ENCODE data around the gene PZP.
A peak's percentile ranks its signal among the peaks of the same experiment; 100 is the strongest.
"Not testable (repeated sequence)": the region's sequence is repeated elsewhere in the genome, so short reads cannot be mapped to it uniquely, and the experiment has no call there.

The PZP gene

DNA sequence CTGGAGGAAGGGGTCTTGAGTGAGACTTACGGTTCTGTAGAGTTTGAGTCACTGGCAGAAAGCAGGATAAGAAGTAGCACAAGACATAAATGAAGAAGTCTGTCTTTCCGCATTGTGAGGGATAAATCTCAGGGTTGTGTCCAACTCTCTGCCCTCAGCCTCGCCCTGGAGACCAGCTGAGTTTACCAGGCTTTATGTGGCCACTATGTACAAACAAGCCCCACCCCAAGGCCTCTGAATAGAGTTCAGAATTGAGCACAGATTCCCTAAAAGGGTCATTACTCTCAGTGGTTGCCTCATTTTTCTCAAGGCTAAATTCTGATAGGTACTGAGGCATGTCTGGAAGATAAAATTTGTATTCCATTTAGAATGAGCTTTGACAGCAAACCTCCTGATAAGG is at the start of gene PZP:
Gene PZP, minus strand, starts transcription at position 167 of the 400 bp plus-strand sequence. Its CDS starts 54 bp downstream, at position 113.
- peak within 1 kb of the TSS; percentile 23 for H3K27ac Mint-ChIP-seq
- no peaks in the 10 kb centered on the region for H3K36me3 Mint-ChIP-seq (ENCODE audit: low read depth)
- peaks cover 4% of the 10 kb centered on the region for H3K9me3 Mint-ChIP-seq
- no peaks in the 10 kb centered on the region for H3K27me3 Mint-ChIP-seq
- no peak within 1 kb of the TSS for H3K4me3 Mint-ChIP-seq
- H3K4me1 Mint-ChIP-seq (ENCODE audit: low read depth) = no peaks in the 10 kb centered on the region

DNA sequence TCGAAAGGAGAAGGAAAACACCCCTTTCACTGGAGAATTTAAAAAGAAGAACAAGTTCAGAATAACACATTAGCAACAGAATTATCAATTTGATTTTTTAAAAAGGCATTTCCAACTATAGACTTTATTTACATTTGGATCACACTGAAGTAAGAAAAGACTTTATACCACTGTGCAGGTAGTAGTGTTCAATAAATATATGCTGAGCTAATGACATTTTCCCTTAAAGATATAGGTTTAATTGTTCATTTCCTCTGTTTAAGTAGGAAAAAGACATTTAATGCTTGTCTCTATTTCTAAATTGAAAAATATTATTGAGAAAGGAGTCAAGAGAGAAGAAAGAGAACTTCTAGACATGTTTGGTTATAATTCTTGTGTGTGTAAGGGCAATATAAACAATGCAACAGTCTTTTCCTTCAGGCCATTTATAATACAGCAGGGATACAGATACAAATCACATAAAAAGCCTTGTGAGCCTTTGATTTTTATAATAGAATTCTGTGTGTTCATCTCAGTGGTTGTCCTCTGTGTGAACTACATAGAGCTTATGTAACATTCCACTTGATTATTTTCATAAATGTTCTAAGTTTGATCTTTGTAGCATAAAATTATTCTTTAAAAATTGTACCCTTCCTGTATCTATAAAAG is 48.7 kb upstream of the PZP start:
- H3K27me3 Mint-ChIP-seq = no peaks in the 10 kb centered on the region
- no peak overlapping the region for H3K27ac Mint-ChIP-seq
- peaks cover 5% of the 10 kb centered on the region for H3K4me1 Mint-ChIP-seq (ENCODE audit: low read depth)
- H3K36me3 Mint-ChIP-seq (ENCODE audit: low read depth) = no peaks in the 10 kb centered on the region
- H3K4me3 Mint-ChIP-seq = no peak overlapping the region
- no peaks in the 10 kb centered on the region for H3K9me3 Mint-ChIP-seq

- Mint-ChIP-seq H3K36me3 (ENCODE audit: low read depth) (no peaks in the 10 kb centered on the region), H3K9me3 (no peaks in the 10 kb centered on the region), H3K4me3 (no peak overlapping the region), H3K27me3 (no peaks in the 10 kb centered on the region), H3K4me1 (ENCODE audit: low read depth) (peaks cover 5% of the 10 kb centered on the region), H3K27ac (no peak overlapping the region)
Observed at GRCh38 chr12:9256341-9256740, 48.1 kb upstream of the PZP start.

GRCh38 chr12:9255837-9256236 is 47.6 kb upstream of the PZP start:
- no peaks in the 10 kb centered on the region for H3K9me3 Mint-ChIP-seq
- no peaks in the 10 kb centered on the region for H3K27me3 Mint-ChIP-seq
- H3K4me1 Mint-ChIP-seq (ENCODE audit: low read depth) = peaks cover 5% of the 10 kb centered on the region
- H3K27ac Mint-ChIP-seq = no peak overlapping the region
- no peaks in the 10 kb centered on the region for H3K36me3 Mint-ChIP-seq (ENCODE audit: low read depth)
- H3K4me3 Mint-ChIP-seq = no peak overlapping the region

DNA sequence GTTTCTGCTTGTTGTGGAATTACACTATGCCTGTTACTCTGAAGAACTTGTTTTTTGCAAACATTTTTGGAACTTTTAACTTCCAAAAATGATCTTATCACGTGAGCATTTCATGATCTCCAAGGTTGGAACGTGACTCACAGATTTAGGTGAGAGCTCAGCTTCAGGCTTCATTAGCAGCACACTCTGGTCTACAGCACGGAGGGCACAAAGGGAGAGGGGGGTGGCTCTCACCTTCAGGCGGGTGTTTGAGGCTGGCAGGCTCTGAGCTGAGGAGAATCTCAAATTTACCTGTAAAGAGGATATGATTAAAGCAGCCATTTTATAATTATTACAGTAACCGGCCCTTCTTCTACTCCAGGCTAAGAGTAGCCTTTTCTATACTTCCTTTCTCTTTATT is 45.3 kb upstream of the PZP start:
- no peak overlapping the region for H3K4me3 Mint-ChIP-seq
- peaks cover 2% of the 10 kb centered on the region for H3K4me1 Mint-ChIP-seq (ENCODE audit: low read depth)
- H3K27me3 Mint-ChIP-seq = peaks cover 14% of the 10 kb centered on the region
- H3K9me3 Mint-ChIP-seq = peaks cover 8% of the 10 kb centered on the region
- H3K36me3 Mint-ChIP-seq (ENCODE audit: low read depth) = peaks cover 5% of the 10 kb centered on the region
- H3K27ac Mint-ChIP-seq = no peak overlapping the region

DNA sequence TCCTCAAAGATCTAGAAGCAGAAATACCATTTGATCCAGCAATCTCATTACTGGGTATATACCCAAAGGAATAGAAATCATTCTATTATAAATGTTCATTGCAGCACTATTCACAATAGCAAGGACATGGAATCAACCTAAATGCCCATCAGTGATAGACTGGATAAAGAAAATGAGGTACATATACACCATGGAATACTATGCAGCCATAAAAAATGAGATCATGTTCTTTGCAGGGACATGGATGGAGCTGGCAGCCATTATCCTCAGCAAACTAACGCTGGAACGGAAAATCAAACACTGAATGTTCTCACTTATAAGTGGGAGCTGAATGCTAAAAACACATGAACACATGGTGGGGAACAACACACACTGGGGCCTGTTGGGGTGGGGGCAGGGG is 44.6 kb upstream of the PZP start:
- H3K4me1 Mint-ChIP-seq (ENCODE audit: low read depth); H3K4me3 Mint-ChIP-seq; H3K9me3 Mint-ChIP-seq; H3K36me3 Mint-ChIP-seq (ENCODE audit: low read depth); H3K27ac Mint-ChIP-seq: not testable (repeated sequence)
- H3K27me3 Mint-ChIP-seq = peaks cover 17% of the 10 kb centered on the region

DNA sequence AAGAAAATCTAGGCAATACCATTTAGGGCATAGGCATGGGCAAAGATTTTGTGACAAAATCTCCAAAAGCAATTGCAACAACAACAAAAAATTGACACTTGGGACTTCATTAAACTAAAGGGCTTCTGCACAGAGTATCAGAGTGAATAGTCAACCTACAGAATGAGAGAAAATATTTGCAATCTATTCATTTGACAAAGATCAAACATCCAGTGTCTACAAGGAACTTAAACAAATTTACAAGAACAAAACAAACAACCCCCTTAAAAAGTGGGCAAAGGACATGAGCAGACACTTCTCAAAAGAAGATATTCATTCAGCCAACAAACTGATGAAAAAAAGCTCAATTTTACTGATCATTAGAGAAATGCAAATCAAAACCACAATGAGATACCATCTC is 44.1 kb upstream of the PZP start:
- Mint-ChIP-seq H3K27me3 (peaks cover 17% of the 10 kb centered on the region), H3K4me1 (ENCODE audit: low read depth) (peaks cover 12% of the 10 kb centered on the region), H3K4me3 (no peak overlapping the region), H3K27ac (no peak overlapping the region), H3K9me3 (peaks cover 8% of the 10 kb centered on the region), H3K36me3 (ENCODE audit: low read depth) (peaks cover 5% of the 10 kb centered on the region)

DNA sequence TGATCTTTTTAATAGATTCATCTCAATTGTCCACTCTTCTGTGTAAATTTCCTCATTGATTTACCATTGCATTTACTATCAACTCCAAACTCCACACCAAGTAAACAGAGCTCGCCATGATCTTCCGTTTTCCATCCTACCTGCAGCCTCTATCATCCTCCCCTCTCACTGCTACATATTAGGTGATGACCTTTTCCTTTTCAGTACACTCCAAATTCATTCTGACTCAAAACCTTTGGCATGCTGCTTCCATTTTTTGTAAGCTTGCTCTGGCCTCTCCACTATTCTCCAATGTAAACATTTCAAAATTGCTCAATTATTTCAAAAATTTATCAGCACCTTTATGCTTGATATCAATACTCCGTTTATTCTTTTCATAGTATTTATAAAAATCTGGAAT is 40.2 kb upstream of the PZP start:
- Mint-ChIP-seq H3K9me3 (peaks cover 8% of the 10 kb centered on the region), H3K27ac (no peak overlapping the region), H3K4me3 (no peak overlapping the region), H3K4me1 (ENCODE audit: low read depth) (peaks cover 41% of the 10 kb centered on the region), H3K36me3 (ENCODE audit: low read depth) (peaks cover 5% of the 10 kb centered on the region), H3K27me3 (peaks cover 17% of the 10 kb centered on the region)

GRCh38 chr12:9244894-9245293 is 36.7 kb upstream of the PZP start:
- peaks cover 4% of the 10 kb centered on the region for H3K36me3 Mint-ChIP-seq (ENCODE audit: low read depth)
- peak overlapping the region; percentile 94 for H3K27ac Mint-ChIP-seq
- H3K4me3 Mint-ChIP-seq = peak overlapping the region; percentile 21
- peaks cover 58% of the 10 kb centered on the region for H3K4me1 Mint-ChIP-seq (ENCODE audit: low read depth)
- peaks cover under 1% of the 10 kb centered on the region for H3K9me3 Mint-ChIP-seq
- peaks cover 10% of the 10 kb centered on the region for H3K27me3 Mint-ChIP-seq

DNA sequence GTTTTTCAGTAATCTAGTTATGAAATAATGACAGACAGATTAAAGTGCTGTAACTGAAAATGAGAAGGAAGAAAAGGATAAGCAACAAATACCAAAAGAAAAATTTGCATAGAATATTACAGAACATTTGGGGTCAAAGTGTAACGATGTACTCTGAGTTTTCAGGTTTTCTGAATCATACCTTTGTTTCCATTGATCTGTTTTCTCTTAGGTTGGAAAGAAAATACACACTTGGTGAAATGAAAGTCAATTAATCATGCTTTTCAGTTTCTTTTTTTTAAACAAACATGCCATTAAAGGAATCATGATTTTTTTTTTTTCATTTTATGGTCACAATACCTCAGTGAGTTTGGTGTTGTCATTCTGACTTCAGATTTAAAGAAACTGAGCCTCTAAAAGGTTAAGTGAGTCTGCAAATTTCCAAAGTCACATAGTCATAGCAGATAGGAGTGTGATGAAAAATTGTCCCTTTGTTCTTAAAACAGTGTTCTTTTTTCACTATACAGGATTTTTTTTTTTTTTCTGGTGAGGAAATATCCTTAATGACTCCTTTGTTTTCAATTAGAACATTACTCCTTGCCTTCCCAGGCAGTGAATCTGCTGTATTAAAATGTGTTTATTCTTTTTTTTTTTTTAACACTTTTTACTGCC is 35.9 kb upstream of the PZP start:
- Mint-ChIP-seq H3K36me3 (ENCODE audit: low read depth) (peaks cover 4% of the 10 kb centered on the region), H3K27me3 (peaks cover 4% of the 10 kb centered on the region), H3K27ac (peak overlapping the region; percentile 94), H3K4me1 (ENCODE audit: low read depth) (peaks cover 58% of the 10 kb centered on the region), H3K4me3 (no peak overlapping the region), H3K9me3 (no peaks in the 10 kb centered on the region)

- no peak overlapping the region for H3K4me3 Mint-ChIP-seq
- H3K27ac Mint-ChIP-seq = no peak overlapping the region
- H3K4me1 Mint-ChIP-seq (ENCODE audit: low read depth) = peaks cover 44% of the 10 kb centered on the region
- peaks cover 4% of the 10 kb centered on the region for H3K36me3 Mint-ChIP-seq (ENCODE audit: low read depth)
- no peaks in the 10 kb centered on the region for H3K9me3 Mint-ChIP-seq
- no peaks in the 10 kb centered on the region for H3K27me3 Mint-ChIP-seq
Observed at GRCh38 chr12:9241301-9241700, 33.1 kb upstream of the PZP start.

GRCh38 chr12:9240776-9241175 is 32.6 kb upstream of the PZP start:
- H3K27me3 Mint-ChIP-seq = no peaks in the 10 kb centered on the region
- H3K27ac Mint-ChIP-seq = no peak overlapping the region
- H3K4me3 Mint-ChIP-seq = peak overlapping the region; percentile 84
- peaks cover 40% of the 10 kb centered on the region for H3K4me1 Mint-ChIP-seq (ENCODE audit: low read depth)
- H3K9me3 Mint-ChIP-seq = no peaks in the 10 kb centered on the region
- H3K36me3 Mint-ChIP-seq (ENCODE audit: low read depth) = peaks cover 4% of the 10 kb centered on the region

- not testable (repeated sequence) for H3K9me3 Mint-ChIP-seq; H3K36me3 Mint-ChIP-seq (ENCODE audit: low read depth); H3K27me3 Mint-ChIP-seq
- Mint-ChIP-seq H3K4me3 (peak overlapping the region; percentile 84), H3K4me1 (ENCODE audit: low read depth) (peaks cover 33% of the 10 kb centered on the region), H3K27ac (peak overlapping the region; percentile 88)
Observed at GRCh38 chr12:9240004-9240635, 31.9 kb upstream of the PZP start.

- Mint-ChIP-seq H3K27ac (no peak overlapping the region), H3K4me1 (ENCODE audit: low read depth) (peaks cover 13% of the 10 kb centered on the region), H3K4me3 (no peak overlapping the region), H3K36me3 (ENCODE audit: low read depth) (peaks cover 4% of the 10 kb centered on the region), H3K27me3 (no peaks in the 10 kb centered on the region), H3K9me3 (no peaks in the 10 kb centered on the region)
Observed at GRCh38 chr12:9237286-9237685, 29.1 kb upstream of the PZP start.

DNA sequence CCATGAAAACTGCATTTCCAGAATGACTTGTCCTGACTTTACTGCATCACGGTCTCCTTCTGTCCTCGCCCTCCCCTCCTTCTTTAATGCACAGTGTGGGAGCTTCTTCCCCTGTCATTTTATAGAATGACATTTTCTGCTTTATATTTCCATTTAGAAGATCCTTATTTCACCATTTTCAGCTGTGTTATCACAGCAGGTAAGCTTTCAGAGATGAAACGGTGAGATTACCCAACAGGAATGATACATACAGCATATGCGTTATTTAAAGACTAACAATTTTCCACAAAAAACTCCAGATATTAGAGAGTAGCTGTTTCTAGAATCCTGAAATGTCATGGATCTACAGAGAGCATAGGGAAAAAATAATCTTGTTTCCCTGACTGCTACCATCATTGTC is 27.3 kb upstream of the PZP start:
- H3K4me1 Mint-ChIP-seq (ENCODE audit: low read depth) = peaks cover 7% of the 10 kb centered on the region
- no peaks in the 10 kb centered on the region for H3K9me3 Mint-ChIP-seq
- H3K27me3 Mint-ChIP-seq = no peaks in the 10 kb centered on the region
- no peak overlapping the region for H3K4me3 Mint-ChIP-seq
- H3K27ac Mint-ChIP-seq = no peak overlapping the region
- peaks cover 4% of the 10 kb centered on the region for H3K36me3 Mint-ChIP-seq (ENCODE audit: low read depth)
